ENCODE measurements around the gene ANKRD13A. TPM values are rescaled to one million over a fixed set of nuclear protein-coding genes. Genes with fewer than 3 reads are reported as not detected.

The ANKRD13A gene
- total RNA-seq, 4 donors from 2014 or later: 38.5 to 69.0 (median 51.7) TPM

- Histone ChIP-seq H3K9me3 (no peaks in the 10 kb centered on the region), H3K27ac (peak overlapping the region in 3 of 4 donors; percentile 89 to 93 (median 90)), H3K36me3 (peaks cover 0 to 10% (median 0%) of the 10 kb centered on the region in 3 donors), H3K4me3 (peak overlapping the region; percentile 86 to 95 (median 90)), H3K27me3 (no peaks in the 10 kb centered on the region), H3K4me1 (peaks cover 0 to 51% (median 26%) of the 10 kb centered on the region in 4 donors)
- 47 to 48% methylated on average over 6 of the region's 6 CpGs for WGBS, 2 donors
- TF ChIP-seq EP300 (IDR thresholded peaks at IDR 0.05) (no peak), CTCF (IDR thresholded peaks at IDR 0.05) (no peak), POLR2A (IDR thresholded peaks at IDR 0.05) (no peak)
- DNase-seq (ENCODE audit: low spot score in 2 of 2): no peak
Measured at GRCh38 chr12:109994401-109995175, 4.6 kb upstream of the ANKRD13A start.

DNA sequence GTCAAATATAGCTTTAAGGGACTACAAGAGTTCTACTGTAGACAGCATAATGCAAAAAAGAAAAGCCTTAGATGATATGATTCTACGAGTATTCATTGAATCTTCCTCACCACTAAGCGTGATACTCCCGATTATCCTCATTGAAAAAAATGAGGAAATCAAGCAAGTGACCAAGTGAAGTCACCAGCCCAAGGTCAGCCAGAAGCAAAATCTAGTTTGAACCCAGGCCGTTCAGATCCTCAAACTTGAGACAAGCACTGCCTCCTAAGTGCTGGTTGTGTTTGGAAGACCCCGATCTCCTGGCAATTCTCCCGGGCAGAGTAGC lies 3.9 kb upstream of the ANKRD13A start:
- WGBS, 2 donors: 0 to 1% methylated on average over 6 of the region's 6 CpGs
- H3K4me1 ChIP-seq: peaks cover 0 to 48% (median 27%) of the 10 kb centered on the region in 4 donors
- peaks cover 0 to 7% (median 0%) of the 10 kb centered on the region in 3 donors for H3K36me3 ChIP-seq
- no peak for TF ChIP-seq CTCF (IDR thresholded peaks at IDR 0.05)
- TF ChIP-seq EP300 (IDR thresholded peaks at IDR 0.05): no peak
- no peak for TF ChIP-seq POLR2A (IDR thresholded peaks at IDR 0.05)
- H3K27me3 ChIP-seq: no peaks in the 10 kb centered on the region
- DNase-seq (ENCODE audit: low spot score in 2 of 2): no peak
- H3K27ac ChIP-seq: peak overlapping the region in 3 of 4 donors; percentile 89 to 93 (median 90)
- peak overlapping the region; percentile 86 to 95 (median 90) for H3K4me3 ChIP-seq
- H3K9me3 ChIP-seq: no peaks in the 10 kb centered on the region

GRCh38 chr12:109995686-109996482 lies 3.3 kb upstream of the ANKRD13A start, which contains the start of gene GIT2:
GIT2 (minus strand) TSS chr12:109996368; CDS start chr12:109996224, 144 bp downstream.
- TF ChIP-seq POLR2A (IDR thresholded peaks at IDR 0.05) (peak; percentile 54 to 71), EP300 (IDR thresholded peaks at IDR 0.05) (peak; percentile 77 to 95), CTCF (IDR thresholded peaks at IDR 0.05) (peak in 1 of 5 experiments; percentile 10)

GRCh38 chr12:109996483-109996853 lies 2.8 kb upstream of the ANKRD13A start:
- peaks cover 0 to 56% (median 36%) of the 10 kb centered on the region in 4 donors for H3K4me1 ChIP-seq
- no peak for TF ChIP-seq CTCF (IDR thresholded peaks at IDR 0.05)
- TF ChIP-seq EP300 (IDR thresholded peaks at IDR 0.05): peak in 1 of 2 donors; percentile 8
- no peaks in the 10 kb centered on the region for H3K36me3 ChIP-seq
- DNase-seq (ENCODE audit: low spot score in 2 of 2): no peak
- H3K27me3 ChIP-seq: no peaks in the 10 kb centered on the region
- H3K27ac ChIP-seq: peak overlapping the region; percentile 50 to 93 (median 90)
- 47 to 48% methylated on average over 2 of the region's 2 CpGs for WGBS, 2 donors
- no peaks in the 10 kb centered on the region for H3K9me3 ChIP-seq
- H3K4me3 ChIP-seq: peak overlapping the region; percentile 86 to 95 (median 90)

More at GRCh38 chr12:109995686-109996482, 3.3 kb upstream of the ANKRD13A start, which contains the start of gene GIT2:
- Histone ChIP-seq H3K27me3 (no peaks in the 10 kb centered on the region), H3K27ac (peak within 1 kb of the TSS; percentile 50 to 93 (median 90)), H3K4me3 (peak within 1 kb of the TSS; percentile 86 to 95 (median 90)), H3K4me1 (peaks cover 0 to 51% (median 30%) of the 10 kb centered on the region in 4 donors), H3K36me3 (peaks cover 0 to 2% (median 0%) of the 10 kb centered on the region in 3 donors), H3K9me3 (no peaks in the 10 kb centered on the region)
- WGBS, 2 donors: 0% methylated on average over 49 to 50 of the region's 65 CpGs
- DNase-seq (ENCODE audit: low spot score in 2 of 2): peak; percentile 84 to 90

All from tibial nerve (tissue), 4 donors.